ENCODE results near the gene SART1. TPM values are rescaled to one million over a fixed set of nuclear protein-coding genes. Genes with fewer than 3 reads are reported as not detected.

Gene SART1
- total RNA-seq, 4 donors from 2014 or later = 49.6 to 73.7 (median 62.3) TPM

- H3K27me3 ChIP-seq = peaks cover 0 to 21% of the 10 kb centered on the region in 2 donors
- H3K9me3 ChIP-seq = no peaks in the 10 kb centered on the region
- H3K27ac ChIP-seq = no peak overlapping the region
- 75 to 89% methylated on average over 6 of the region's 6 CpGs for whole genome bisulfite sequencing, 2 donors
- DNase-seq (ENCODE audit: low spot score in 2 of 2) = no peak
- no peaks in the 10 kb centered on the region for H3K36me3 ChIP-seq
- H3K4me3 ChIP-seq = no peak overlapping the region
- TF ChIP-seq EP300 (IDR thresholded peaks at IDR 0.05) (no peak), POLR2A (IDR thresholded peaks at IDR 0.05) (no peak), CTCF (IDR thresholded peaks at IDR 0.05) (no peak)
- peaks cover 0 to 11% (median 7%) of the 10 kb centered on the region in 4 donors for H3K4me1 ChIP-seq
These were observed 53.4 kb downstream of the SART1 start for GRCh38 chr11:66014804-66015453.

- H3K36me3 ChIP-seq = no peaks in the 10 kb centered on the region
- WGBS, 2 donors = 46 to 53% methylated on average over 5 to 7 of the region's 7 CpGs
These were observed 53.9 kb downstream of the SART1 start for GRCh38 chr11:66015454-66015881.

GRCh38 chr11:66015936-66016792 is 54.6 kb downstream of the SART1 start:
- H3K4me1 ChIP-seq = peaks cover 0 to 13% (median 7%) of the 10 kb centered on the region in 4 donors
- no peaks in the 10 kb centered on the region for H3K9me3 ChIP-seq
- 72 to 79% methylated on average over 16 to 18 of the region's 18 CpGs for WGBS, 2 donors
- TF ChIP-seq CTCF (IDR thresholded peaks at IDR 0.05) (no peak), EP300 (IDR thresholded peaks at IDR 0.05) (no peak), POLR2A (IDR thresholded peaks at IDR 0.05) (no peak)
- no peak overlapping the region for H3K27ac ChIP-seq
- H3K36me3 ChIP-seq = no peaks in the 10 kb centered on the region
- peaks cover 0 to 21% of the 10 kb centered on the region in 2 donors for H3K27me3 ChIP-seq
- DNase-seq (ENCODE audit: low spot score in 2 of 2) = no peak
- no peak overlapping the region for H3K4me3 ChIP-seq

More at GRCh38 chr11:66015454-66015881, 53.9 kb downstream of the SART1 start:
- no peak for DNase-seq (ENCODE audit: low spot score in 2 of 2)
- Histone ChIP-seq H3K27me3 (peaks cover 0 to 21% of the 10 kb centered on the region in 2 donors), H3K27ac (no peak overlapping the region), H3K4me1 (peaks cover 0 to 11% (median 7%) of the 10 kb centered on the region in 4 donors), H3K9me3 (no peaks in the 10 kb centered on the region), H3K4me3 (no peak overlapping the region)
- no peak for TF ChIP-seq POLR2A (IDR thresholded peaks at IDR 0.05)
- no peak for TF ChIP-seq CTCF (IDR thresholded peaks at IDR 0.05)
- no peak for TF ChIP-seq EP300 (IDR thresholded peaks at IDR 0.05)

GRCh38 chr11:66016793-66017177 is 55.3 kb downstream of the SART1 start:
- peaks cover 0 to 20% of the 10 kb centered on the region in 2 donors for H3K27me3 ChIP-seq
- no peak overlapping the region for H3K4me3 ChIP-seq
- DNase-seq (ENCODE audit: low spot score in 2 of 2) = no peak
- WGBS, 2 donors = 89 to 95% methylated on average over 9 to 10 of the region's 10 CpGs
- H3K36me3 ChIP-seq = no peaks in the 10 kb centered on the region
- H3K27ac ChIP-seq = no peak overlapping the region
- H3K4me1 ChIP-seq = peaks cover 0 to 11% (median 4%) of the 10 kb centered on the region in 4 donors
- H3K9me3 ChIP-seq = no peaks in the 10 kb centered on the region
- TF ChIP-seq POLR2A (IDR thresholded peaks at IDR 0.05) (no peak), CTCF (IDR thresholded peaks at IDR 0.05) (no peak), EP300 (IDR thresholded peaks at IDR 0.05) (no peak)

GRCh38 chr11:66017321-66017720 is 55.8 kb downstream of the SART1 start:
- H3K4me3 ChIP-seq = no peak overlapping the region
- no peak for DNase-seq (ENCODE audit: low spot score in 2 of 2)
- H3K36me3 ChIP-seq = no peaks in the 10 kb centered on the region
- H3K27ac ChIP-seq = no peak overlapping the region
- no peak for TF ChIP-seq EP300 (IDR thresholded peaks at IDR 0.05)
- TF ChIP-seq POLR2A (IDR thresholded peaks at IDR 0.05) = no peak
- no peak for TF ChIP-seq CTCF (IDR thresholded peaks at IDR 0.05)
- peaks cover 0 to 8% (median 1%) of the 10 kb centered on the region in 4 donors for H3K4me1 ChIP-seq
- WGBS, 2 donors = 82 to 84% methylated on average over 4 of the region's 4 CpGs
- no peaks in the 10 kb centered on the region for H3K9me3 ChIP-seq
- H3K27me3 ChIP-seq = peaks cover 0 to 15% of the 10 kb centered on the region in 2 donors

Data from tibial nerve (tissue), 4 donors.